ENCODE results near the gene ZBTB4.

DNA sequence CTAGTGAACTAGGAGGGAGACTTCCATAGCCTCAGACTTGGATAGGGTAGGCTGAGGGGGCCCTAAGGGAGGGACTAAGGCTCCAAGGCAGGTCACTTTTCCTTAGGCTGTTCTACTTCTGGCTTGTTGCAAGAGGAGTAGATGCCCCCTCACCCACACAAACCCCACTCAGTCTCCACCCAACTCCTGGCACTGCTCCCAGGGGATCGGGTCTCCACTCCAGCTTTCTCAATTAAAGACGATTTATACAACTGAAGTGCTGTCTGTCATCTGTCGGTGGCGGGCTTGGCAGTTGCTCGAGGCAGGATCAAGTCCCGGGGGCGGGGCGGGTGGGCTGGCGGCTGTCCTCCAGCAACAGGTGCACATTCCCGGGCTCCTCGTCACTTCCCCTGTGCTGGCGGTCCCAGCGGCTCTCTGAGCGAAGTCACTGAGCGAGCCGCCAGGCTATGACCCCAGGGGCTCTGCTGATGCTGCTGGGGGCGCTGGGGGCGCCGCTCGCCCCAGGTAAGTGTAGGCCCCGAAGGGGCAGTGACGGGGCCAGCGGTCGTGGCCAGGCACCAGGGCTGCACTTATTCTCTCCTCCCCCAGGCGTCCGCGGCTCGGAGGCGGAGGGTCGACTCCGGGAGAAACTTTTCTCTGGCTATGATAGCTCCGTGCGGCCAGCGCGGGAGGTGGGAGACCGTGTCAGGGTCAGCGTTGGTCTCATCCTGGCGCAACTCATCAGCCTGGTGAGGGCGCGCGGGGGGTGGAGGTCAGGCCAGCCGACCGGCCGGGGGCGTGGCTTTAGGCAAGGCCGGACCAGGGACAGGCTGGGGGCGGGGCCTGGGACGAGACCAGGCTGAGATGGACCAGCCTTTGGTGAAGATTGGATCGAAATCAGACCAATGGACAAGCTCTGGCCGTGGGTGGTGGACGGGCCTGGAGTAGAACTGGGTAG is 34.5 kb downstream of the ZBTB4 start, which contains the start of gene CHRNB1:
- TF ChIP-seq POLR2AphosphoS5 (IDR thresholded peaks at IDR 0.05; ENCODE audit: low read depth, low read length) (no peak), SIN3A (IDR thresholded peaks at IDR 0.05; ENCODE audit: borderline replicate concordance, insufficient read depth, low read length) (no peak), TAF1 (IDR thresholded peaks at IDR 0.05; ENCODE audit: borderline replicate concordance, insufficient read depth, low read length) (no peak), FOXP2 (optimal IDR thresholded peaks at IDR 0.05; ENCODE audit: borderline replicate concordance, extremely low read depth, extremely low read length, insufficient read depth) (no peak)
